DND-41 (cell line): ENCODE results near the gene RABGGTA.

Experiments used
- EZH2 ChIP-seq: IDR thresholded peaks from 3 replicates; pipeline ENCODE4 v1.6.1; 2012; ENCODE audit warnings: borderline replicate concordance, low read depth, mild to moderate bottlenecking, moderate library complexity, low read length, inconsistent platforms; ENCODE audit not compliant: severe bottlenecking
- TF ChIP-seq, protein P1 (sequence below): IDR thresholded peaks from 2 replicates; pipeline ENCODE4 v1.5.1; 2012; ENCODE audit warnings: borderline replicate concordance, low read length, moderate library complexity, mild to moderate bottlenecking; ENCODE audit not compliant: poor library complexity, severe bottlenecking; ENCODE audit errors: extremely low read depth

- TF ChIP-seq, protein P1, sequence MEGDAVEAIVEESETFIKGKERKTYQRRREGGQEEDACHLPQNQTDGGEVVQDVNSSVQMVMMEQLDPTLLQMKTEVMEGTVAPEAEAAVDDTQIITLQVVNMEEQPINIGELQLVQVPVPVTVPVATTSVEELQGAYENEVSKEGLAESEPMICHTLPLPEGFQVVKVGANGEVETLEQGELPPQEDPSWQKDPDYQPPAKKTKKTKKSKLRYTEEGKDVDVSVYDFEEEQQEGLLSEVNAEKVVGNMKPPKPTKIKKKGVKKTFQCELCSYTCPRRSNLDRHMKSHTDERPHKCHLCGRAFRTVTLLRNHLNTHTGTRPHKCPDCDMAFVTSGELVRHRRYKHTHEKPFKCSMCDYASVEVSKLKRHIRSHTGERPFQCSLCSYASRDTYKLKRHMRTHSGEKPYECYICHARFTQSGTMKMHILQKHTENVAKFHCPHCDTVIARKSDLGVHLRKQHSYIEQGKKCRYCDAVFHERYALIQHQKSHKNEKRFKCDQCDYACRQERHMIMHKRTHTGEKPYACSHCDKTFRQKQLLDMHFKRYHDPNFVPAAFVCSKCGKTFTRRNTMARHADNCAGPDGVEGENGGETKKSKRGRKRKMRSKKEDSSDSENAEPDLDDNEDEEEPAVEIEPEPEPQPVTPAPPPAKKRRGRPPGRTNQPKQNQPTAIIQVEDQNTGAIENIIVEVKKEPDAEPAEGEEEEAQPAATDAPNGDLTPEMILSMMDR: no peak
- TF ChIP-seq EZH2: no peak
Measured at GRCh38 chr14:24314377-24315193, 43.2 kb upstream of the RABGGTA start.
